ENCODE measurements around the gene FLNC. TPM values are rescaled to one million over a fixed set of nuclear protein-coding genes. Genes with fewer than 3 reads are reported as not detected.

The FLNC gene
- total and polyA plus RNA-seq, 3 experiments from 2014 or later, result not detected

- H3K4me3 Mint-ChIP-seq, result peak within 1 kb of the TSS; percentile 81 to 96 (median 85)
- peak within 1 kb of the TSS in 5 of 8 donors; percentile 7 to 89 (median 57) for H3K27ac Mint-ChIP-seq
- DNase-seq, result peak; percentile 76 to 88 (median 80)
- H3K36me3 ChIP-seq (ENCODE audit: insufficient read depth, low read length), result no peaks in the 10 kb centered on the region
- peak within 1 kb of the TSS; percentile 77 for H3K4me3 ChIP-seq (ENCODE audit: low read length)
- CTCF ChIA-PET, result interaction anchor here (1.1 kb wide), 1 partner anchor 93 kb away, joined by 3 read pairs; no protein-coding TSS in a partner anchor
- no peaks in the 10 kb centered on the region for H3K27me3 Mint-ChIP-seq
- H3K9me3 ChIP-seq (ENCODE audit: low read length), result no peaks in the 10 kb centered on the region
- peaks cover 0 to 5% (median 0%) of the 10 kb centered on the region in 3 donors for H3K36me3 Mint-ChIP-seq
- POLR2A ChIA-PET, result interaction anchor here (0.7 to 1.3 kb wide), 6 partner anchors 40 to 642 kb away, joined by 3 to 7 read pairs (median 4); partner anchors contain the start of gene CALU
- no peaks in the 10 kb centered on the region for H3K9me3 Mint-ChIP-seq
- H3K4me1 Mint-ChIP-seq, result peaks cover 4 to 25% (median 13%) of the 10 kb centered on the region in 3 donors
- H3K4me1 ChIP-seq (ENCODE audit: insufficient read depth, low read length), result peaks cover 8% of the 10 kb centered on the region
- H3K27ac ChIP-seq (ENCODE audit: low read depth, low read length), result peak within 1 kb of the TSS; percentile 51
- H3K27me3 ChIP-seq (ENCODE audit: insufficient read depth, low read length, poor library complexity, severe bottlenecking), result no peaks in the 10 kb centered on the region
These were observed 38.9 kb upstream of the FLNC start, which contains the start of gene CCDC136 for GRCh38 chr7:128791121-128791971. Gene CCDC136 (plus strand): TSS chr7:128791968. CDS start chr7:128792412, 444 bp downstream.

GRCh38 chr7:128791972-128792327 lies 38.3 kb upstream of the FLNC start:
- H3K4me1 Mint-ChIP-seq, result peaks cover 4 to 25% (median 13%) of the 10 kb centered on the region in 3 donors
- peak overlapping the region in 1 of 8 donors; percentile 7 for H3K27ac Mint-ChIP-seq
- Histone ChIP-seq H3K4me3 (ENCODE audit: low read length) (peak overlapping the region; percentile 77), H3K4me1 (ENCODE audit: insufficient read depth, low read length) (peaks cover 8% of the 10 kb centered on the region), H3K27me3 (ENCODE audit: insufficient read depth, low read length, poor library complexity, severe bottlenecking) (no peaks in the 10 kb centered on the region), H3K27ac (ENCODE audit: low read depth, low read length) (peak overlapping the region; percentile 51), H3K36me3 (ENCODE audit: insufficient read depth, low read length) (no peaks in the 10 kb centered on the region), H3K9me3 (ENCODE audit: low read length) (no peaks in the 10 kb centered on the region)
- peak overlapping the region; percentile 81 to 96 (median 85) for H3K4me3 Mint-ChIP-seq
- CTCF ChIA-PET, result no interaction called here
- H3K36me3 Mint-ChIP-seq, result peaks cover 0 to 7% (median 0%) of the 10 kb centered on the region in 3 donors
- no peaks in the 10 kb centered on the region for H3K9me3 Mint-ChIP-seq
- no peak for DNase-seq
- POLR2A ChIA-PET, result interaction anchor here (1.3 kb wide), 1 partner anchor 50 kb away, joined by 3 read pairs; no protein-coding TSS in a partner anchor
- H3K27me3 Mint-ChIP-seq, result no peaks in the 10 kb centered on the region

GRCh38 chr7:128792471-128793180 lies 37.6 kb upstream of the FLNC start:
- POLR2A ChIA-PET, result no interaction called here
- no peaks in the 10 kb centered on the region for H3K27me3 Mint-ChIP-seq
- Histone ChIP-seq H3K27me3 (ENCODE audit: insufficient read depth, low read length, poor library complexity, severe bottlenecking) (no peaks in the 10 kb centered on the region), H3K9me3 (ENCODE audit: low read length) (no peaks in the 10 kb centered on the region), H3K27ac (ENCODE audit: low read depth, low read length) (peak overlapping the region; percentile 51), H3K4me3 (ENCODE audit: low read length) (no peak overlapping the region), H3K4me1 (ENCODE audit: insufficient read depth, low read length) (peaks cover 8% of the 10 kb centered on the region), H3K36me3 (ENCODE audit: insufficient read depth, low read length) (no peaks in the 10 kb centered on the region)
- H3K36me3 Mint-ChIP-seq, result peaks cover 0 to 9% (median 0%) of the 10 kb centered on the region in 3 donors
- no peak for DNase-seq
- CTCF ChIA-PET, result no interaction called here
- H3K4me1 Mint-ChIP-seq, result peaks cover 4 to 21% (median 13%) of the 10 kb centered on the region in 3 donors
- peak overlapping the region in 3 of 8 donors; percentile 9 to 86 (median 42) for H3K27ac Mint-ChIP-seq
- H3K9me3 Mint-ChIP-seq, result no peaks in the 10 kb centered on the region
- peak overlapping the region; percentile 42 to 96 (median 67) for H3K4me3 Mint-ChIP-seq

GRCh38 chr7:128793181-128793547 lies 37.0 kb upstream of the FLNC start:
- no peaks in the 10 kb centered on the region for H3K27me3 Mint-ChIP-seq
- H3K27ac Mint-ChIP-seq, result peak overlapping the region in 3 of 8 donors; percentile 18 to 77 (median 47)
- H3K4me3 Mint-ChIP-seq, result peak overlapping the region in 6 of 7 donors; percentile 17 to 95 (median 66)
- H3K36me3 Mint-ChIP-seq, result peaks cover 0 to 9% (median 0%) of the 10 kb centered on the region in 3 donors
- H3K9me3 ChIP-seq (ENCODE audit: low read length), result no peaks in the 10 kb centered on the region
- CTCF ChIA-PET, result no interaction called here
- H3K4me1 ChIP-seq (ENCODE audit: insufficient read depth, low read length), result peaks cover 8% of the 10 kb centered on the region
- no peak overlapping the region for H3K4me3 ChIP-seq (ENCODE audit: low read length)
- POLR2A ChIA-PET, result no interaction called here
- no peaks in the 10 kb centered on the region for H3K27me3 ChIP-seq (ENCODE audit: insufficient read depth, low read length, poor library complexity, severe bottlenecking)
- H3K4me1 Mint-ChIP-seq, result peaks cover 4 to 20% (median 13%) of the 10 kb centered on the region in 3 donors
- no peaks in the 10 kb centered on the region for H3K36me3 ChIP-seq (ENCODE audit: insufficient read depth, low read length)
- DNase-seq, result no peak
- no peaks in the 10 kb centered on the region for H3K9me3 Mint-ChIP-seq
- H3K27ac ChIP-seq (ENCODE audit: low read depth, low read length), result peak overlapping the region; percentile 31

GRCh38 chr7:128794020-128794419 lies 36.2 kb upstream of the FLNC start:
- no peaks in the 10 kb centered on the region for H3K9me3 Mint-ChIP-seq
- H3K4me3 ChIP-seq (ENCODE audit: low read length), result no peak overlapping the region
- no peaks in the 10 kb centered on the region for H3K9me3 ChIP-seq (ENCODE audit: low read length)
- ChIA-PET CTCF (no interaction called here), POLR2A (no interaction called here)
- H3K4me1 ChIP-seq (ENCODE audit: insufficient read depth, low read length), result peaks cover 8% of the 10 kb centered on the region
- peak overlapping the region in 3 of 8 donors; percentile 18 to 83 (median 31) for H3K27ac Mint-ChIP-seq
- H3K27me3 ChIP-seq (ENCODE audit: insufficient read depth, low read length, poor library complexity, severe bottlenecking), result no peaks in the 10 kb centered on the region
- no peak overlapping the region for H3K27ac ChIP-seq (ENCODE audit: low read depth, low read length)
- DNase-seq, result peak in 1 of 5 donors; percentile 27
- H3K36me3 Mint-ChIP-seq, result peaks cover 0 to 9% (median 0%) of the 10 kb centered on the region in 3 donors
- H3K27me3 Mint-ChIP-seq, result no peaks in the 10 kb centered on the region
- peaks cover 4 to 20% (median 13%) of the 10 kb centered on the region in 3 donors for H3K4me1 Mint-ChIP-seq
- peak overlapping the region in 3 of 7 donors; percentile 7 to 63 (median 46) for H3K4me3 Mint-ChIP-seq
- H3K36me3 ChIP-seq (ENCODE audit: insufficient read depth, low read length), result no peaks in the 10 kb centered on the region

GRCh38 chr7:128794436-128794835 lies 35.8 kb upstream of the FLNC start:
- Histone ChIP-seq H3K4me3 (ENCODE audit: low read length) (no peak overlapping the region), H3K27ac (ENCODE audit: low read depth, low read length) (no peak overlapping the region), H3K4me1 (ENCODE audit: insufficient read depth, low read length) (peaks cover 8% of the 10 kb centered on the region), H3K36me3 (ENCODE audit: insufficient read depth, low read length) (no peaks in the 10 kb centered on the region), H3K9me3 (ENCODE audit: low read length) (no peaks in the 10 kb centered on the region), H3K27me3 (ENCODE audit: insufficient read depth, low read length, poor library complexity, severe bottlenecking) (no peaks in the 10 kb centered on the region)
- Mint-ChIP-seq H3K4me3 (peak overlapping the region in 2 of 7 donors; percentile 46 to 82), H3K27ac (no peak overlapping the region), H3K9me3 (no peaks in the 10 kb centered on the region), H3K36me3 (peaks cover 0 to 9% (median 0%) of the 10 kb centered on the region in 3 donors), H3K4me1 (peaks cover 4 to 20% (median 13%) of the 10 kb centered on the region in 3 donors), H3K27me3 (no peaks in the 10 kb centered on the region)
- POLR2A ChIA-PET, result no interaction called here
- CTCF ChIA-PET, result no interaction called here
- DNase-seq, result no peak

GRCh38 chr7:128795129-128795528 lies 35.1 kb upstream of the FLNC start:
- Mint-ChIP-seq H3K27ac (peak overlapping the region in 1 of 8 donors; percentile 23), H3K36me3 (peaks cover 0 to 9% (median 0%) of the 10 kb centered on the region in 3 donors), H3K27me3 (no peaks in the 10 kb centered on the region), H3K4me3 (peak overlapping the region in 1 of 7 donors; percentile 82), H3K4me1 (peaks cover 4 to 14% (median 10%) of the 10 kb centered on the region in 3 donors), H3K9me3 (no peaks in the 10 kb centered on the region)
- H3K4me1 ChIP-seq (ENCODE audit: insufficient read depth, low read length), result peaks cover 8% of the 10 kb centered on the region
- H3K4me3 ChIP-seq (ENCODE audit: low read length), result no peak overlapping the region
- H3K36me3 ChIP-seq (ENCODE audit: insufficient read depth, low read length), result no peaks in the 10 kb centered on the region
- no peak for DNase-seq
- H3K27me3 ChIP-seq (ENCODE audit: insufficient read depth, low read length, poor library complexity, severe bottlenecking), result no peaks in the 10 kb centered on the region
- POLR2A ChIA-PET, result no interaction called here
- no peaks in the 10 kb centered on the region for H3K9me3 ChIP-seq (ENCODE audit: low read length)
- CTCF ChIA-PET, result interaction anchor here (0.6 to 1.3 kb wide), 2 partner anchors 75 to 88 kb away, joined by 3 read pairs; no protein-coding TSS in a partner anchor
- H3K27ac ChIP-seq (ENCODE audit: low read depth, low read length), result no peak overlapping the region
